ENCODE measurements around the gene BHLHE40.
"Not testable (repeated sequence)": the region's sequence is repeated elsewhere in the genome, so short reads cannot be mapped to it uniquely, and the experiment has no call there.

Gene BHLHE40

GRCh38 chr3:4961865-4962264 lies 17.4 kb upstream of the BHLHE40 start:
- not testable (repeated sequence) for H3K27me3 ChIP-seq (ENCODE audit: insufficient read depth, low read length); H3K4me1 ChIP-seq (ENCODE audit: insufficient read depth, low read length); H3K36me3 ChIP-seq (ENCODE audit: insufficient read depth, low read length); H3K9ac ChIP-seq (ENCODE audit: low read depth, low read length); H3K27ac ChIP-seq (ENCODE audit: low read depth, low read length); H3K4me3 ChIP-seq (ENCODE audit: low read length)
- 86% methylated on average over 2 of the region's 2 CpGs for WGBS
- H3K9me3 ChIP-seq (ENCODE audit: insufficient read depth, low read depth, low read length), result peaks cover 11% of the 10 kb centered on the region

- H3K9ac ChIP-seq (ENCODE audit: low read depth, low read length), result no peak overlapping the region
- H3K36me3 ChIP-seq (ENCODE audit: insufficient read depth, low read length), result no peaks in the 10 kb centered on the region
- no peaks in the 10 kb centered on the region for H3K27me3 ChIP-seq (ENCODE audit: insufficient read depth, low read length)
- no peak overlapping the region for H3K27ac ChIP-seq (ENCODE audit: low read depth, low read length)
- WGBS, result 87% methylated on average over 1 of the region's 1 CpG
- H3K4me3 ChIP-seq (ENCODE audit: low read length), result no peak overlapping the region
- peaks cover 9% of the 10 kb centered on the region for H3K9me3 ChIP-seq (ENCODE audit: insufficient read depth, low read depth, low read length)
- H3K4me1 ChIP-seq (ENCODE audit: insufficient read depth, low read length), result no peaks in the 10 kb centered on the region
These were observed 15.3 kb upstream of the BHLHE40 start for GRCh38 chr3:4963669-4964570.

GRCh38 chr3:4966006-4966405 lies 13.2 kb upstream of the BHLHE40 start:
- 79% methylated on average over 5 of the region's 5 CpGs for WGBS
- not testable (repeated sequence) for H3K27ac ChIP-seq (ENCODE audit: low read depth, low read length); H3K36me3 ChIP-seq (ENCODE audit: insufficient read depth, low read length); H3K4me1 ChIP-seq (ENCODE audit: insufficient read depth, low read length); H3K9ac ChIP-seq (ENCODE audit: low read depth, low read length); H3K4me3 ChIP-seq (ENCODE audit: low read length); H3K27me3 ChIP-seq (ENCODE audit: insufficient read depth, low read length); H3K9me3 ChIP-seq (ENCODE audit: insufficient read depth, low read depth, low read length)

GRCh38 chr3:4967683-4968082 lies 11.6 kb upstream of the BHLHE40 start:
- H3K4me1 ChIP-seq (ENCODE audit: insufficient read depth, low read length); H3K9me3 ChIP-seq (ENCODE audit: insufficient read depth, low read depth, low read length); H3K4me3 ChIP-seq (ENCODE audit: low read length); H3K27ac ChIP-seq (ENCODE audit: low read depth, low read length); H3K9ac ChIP-seq (ENCODE audit: low read depth, low read length); H3K27me3 ChIP-seq (ENCODE audit: insufficient read depth, low read length); H3K36me3 ChIP-seq (ENCODE audit: insufficient read depth, low read length): not testable (repeated sequence)
- WGBS, result 92% methylated on average over 3 of the region's 3 CpGs

- H3K27ac ChIP-seq (ENCODE audit: low read depth, low read length); H3K4me1 ChIP-seq (ENCODE audit: insufficient read depth, low read length); H3K9ac ChIP-seq (ENCODE audit: low read depth, low read length); H3K4me3 ChIP-seq (ENCODE audit: low read length); H3K27me3 ChIP-seq (ENCODE audit: insufficient read depth, low read length); H3K9me3 ChIP-seq (ENCODE audit: insufficient read depth, low read depth, low read length); H3K36me3 ChIP-seq (ENCODE audit: insufficient read depth, low read length): not testable (repeated sequence)
- 95% methylated on average over 5 of the region's 6 CpGs for WGBS
These were observed 7.8 kb upstream of the BHLHE40 start for GRCh38 chr3:4971437-4971836.

GRCh38 chr3:4971838-4972237 lies 7.4 kb upstream of the BHLHE40 start:
- no peak overlapping the region for H3K4me3 ChIP-seq (ENCODE audit: low read length)
- no peaks in the 10 kb centered on the region for H3K9me3 ChIP-seq (ENCODE audit: insufficient read depth, low read depth, low read length)
- H3K36me3 ChIP-seq (ENCODE audit: insufficient read depth, low read length), result no peaks in the 10 kb centered on the region
- no peak overlapping the region for H3K27ac ChIP-seq (ENCODE audit: low read depth, low read length)
- H3K27me3 ChIP-seq (ENCODE audit: insufficient read depth, low read length), result peaks cover 10% of the 10 kb centered on the region
- peaks cover 6% of the 10 kb centered on the region for H3K4me1 ChIP-seq (ENCODE audit: insufficient read depth, low read length)
- WGBS, result no CpG with 5 or more reads among the region's 3 CpGs
- no peak overlapping the region for H3K9ac ChIP-seq (ENCODE audit: low read depth, low read length)

GRCh38 chr3:4972652-4973643 lies 6.3 kb upstream of the BHLHE40 start:
- 90% methylated on average over 7 of the region's 9 CpGs for WGBS

GRCh38 chr3:4974154-4974553 lies 5.1 kb upstream of the BHLHE40 start:
- Histone ChIP-seq H3K9ac (ENCODE audit: low read depth, low read length) (no peak overlapping the region), H3K9me3 (ENCODE audit: insufficient read depth, low read depth, low read length) (no peaks in the 10 kb centered on the region), H3K36me3 (ENCODE audit: insufficient read depth, low read length) (no peaks in the 10 kb centered on the region), H3K4me1 (ENCODE audit: insufficient read depth, low read length) (peaks cover 11% of the 10 kb centered on the region), H3K27me3 (ENCODE audit: insufficient read depth, low read length) (peaks cover 22% of the 10 kb centered on the region), H3K27ac (ENCODE audit: low read depth, low read length) (no peak overlapping the region), H3K4me3 (ENCODE audit: low read length) (no peak overlapping the region)
- 97% methylated on average over 2 of the region's 2 CpGs for WGBS

More at GRCh38 chr3:4972652-4973643, 6.3 kb upstream of the BHLHE40 start:
- Histone ChIP-seq H3K36me3 (ENCODE audit: insufficient read depth, low read length) (no peaks in the 10 kb centered on the region), H3K27ac (ENCODE audit: low read depth, low read length) (no peak overlapping the region), H3K9me3 (ENCODE audit: insufficient read depth, low read depth, low read length) (no peaks in the 10 kb centered on the region), H3K4me1 (ENCODE audit: insufficient read depth, low read length) (peaks cover 11% of the 10 kb centered on the region), H3K9ac (ENCODE audit: low read depth, low read length) (no peak overlapping the region), H3K27me3 (ENCODE audit: insufficient read depth, low read length) (peaks cover 21% of the 10 kb centered on the region), H3K4me3 (ENCODE audit: low read length) (no peak overlapping the region)

GRCh38 chr3:4976109-4976508 lies 3.1 kb upstream of the BHLHE40 start:
- Histone ChIP-seq H3K27ac (ENCODE audit: low read depth, low read length) (no peak overlapping the region), H3K27me3 (ENCODE audit: insufficient read depth, low read length) (peaks cover 31% of the 10 kb centered on the region), H3K36me3 (ENCODE audit: insufficient read depth, low read length) (0 out of 2 replicates have a peak, but pooled peaks cover under 1% of the 10 kb centered on the region), H3K9me3 (ENCODE audit: insufficient read depth, low read depth, low read length) (no peaks in the 10 kb centered on the region), H3K9ac (ENCODE audit: low read depth, low read length) (no peak overlapping the region), H3K4me1 (ENCODE audit: insufficient read depth, low read length) (peaks cover 14% of the 10 kb centered on the region), H3K4me3 (ENCODE audit: low read length) (no peak overlapping the region; the same call in 1 of the 2 replicates)
- 40% methylated on average over 4 of the region's 4 CpGs for WGBS

- peak overlapping the region; percentile 47 for H3K9ac ChIP-seq (ENCODE audit: low read depth, low read length)
- H3K36me3 ChIP-seq (ENCODE audit: insufficient read depth, low read length), result peaks cover 12% of the 10 kb centered on the region
- H3K4me3 ChIP-seq (ENCODE audit: low read length), result peak overlapping the region; percentile 58
- WGBS, result 9% methylated on average over 35 of the region's 35 CpGs
- no peaks in the 10 kb centered on the region for H3K9me3 ChIP-seq (ENCODE audit: insufficient read depth, low read depth, low read length)
- peaks cover 31% of the 10 kb centered on the region for H3K27me3 ChIP-seq (ENCODE audit: insufficient read depth, low read length)
- H3K27ac ChIP-seq (ENCODE audit: low read depth, low read length), result no peak overlapping the region
- peaks cover 23% of the 10 kb centered on the region for H3K4me1 ChIP-seq (ENCODE audit: insufficient read depth, low read length)
These were observed 2.0 kb upstream of the BHLHE40 start for GRCh38 chr3:4977001-4977852.
